Stimulated activated CD4-positive, alpha-beta T cell treated with anti-CD3 and anti-CD28 coated beads, Interleukin-12 subunit alpha, Interleukin-12 subunit beta, amount 100 ng/mL, for 4 hours (primary cell): Measurements from ENCODE around the gene FIBIN.
"Not testable (repeated sequence)": the region's sequence is repeated elsewhere in the genome, so short reads cannot be mapped to it uniquely, and the experiment has no call there.

ENCODE experiments used
- DNase-seq: peaks from one replicate; pipeline ENCODE4 v3.0.0-alpha.2; 2020

Gene FIBIN

GRCh38 chr11:26993965-26994457, at the start of gene FIBIN:
Gene FIBIN, plus strand, starts transcription at chr11:26994112. Its CDS starts 415 bp downstream, at chr11:26994527.
- DNase-seq, result no peak

DNA sequence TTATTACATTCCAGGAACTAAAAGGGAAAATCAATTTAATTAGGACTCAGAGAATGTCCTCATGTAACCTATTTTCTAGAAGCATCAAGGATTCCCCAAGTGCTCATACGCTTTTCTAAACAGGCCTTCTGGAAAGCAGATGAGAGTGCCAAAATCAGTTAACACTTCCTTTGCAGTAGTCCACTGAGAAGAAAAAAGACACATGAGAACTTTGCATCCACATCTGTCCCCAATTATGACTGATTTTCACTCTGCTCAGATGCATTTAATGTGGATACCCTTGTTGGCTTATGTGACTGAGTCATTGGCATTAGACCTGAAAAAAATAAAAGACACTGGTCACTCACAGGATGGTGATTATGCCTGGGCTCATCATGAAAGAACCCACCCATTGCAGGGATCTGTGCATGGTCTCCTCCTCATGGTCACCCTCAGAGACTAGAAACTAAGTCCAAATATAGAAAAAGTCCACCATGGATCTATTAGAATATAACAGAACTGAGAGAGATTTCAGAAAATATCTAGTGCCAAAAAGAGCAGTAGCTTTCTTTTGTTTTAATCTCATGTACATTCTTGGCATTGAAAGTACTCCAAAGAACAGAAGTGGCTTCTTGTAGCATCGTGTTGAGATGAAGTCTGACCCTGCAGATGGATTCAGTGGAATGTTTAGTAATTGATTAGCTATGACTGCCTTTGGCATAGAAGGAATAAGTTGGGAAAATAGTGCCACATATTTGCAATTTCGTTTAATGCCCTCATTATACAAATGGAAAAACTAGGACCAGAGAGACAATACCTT, 48.8 kb upstream of the FIBIN start:
- DNase-seq, result no peak

GRCh38 chr11:26946257-26946716, 47.6 kb upstream of the FIBIN start:
- no peak for DNase-seq

GRCh38 chr11:26947379-26947844, 46.5 kb upstream of the FIBIN start:
- DNase-seq, result no peak

DNA sequence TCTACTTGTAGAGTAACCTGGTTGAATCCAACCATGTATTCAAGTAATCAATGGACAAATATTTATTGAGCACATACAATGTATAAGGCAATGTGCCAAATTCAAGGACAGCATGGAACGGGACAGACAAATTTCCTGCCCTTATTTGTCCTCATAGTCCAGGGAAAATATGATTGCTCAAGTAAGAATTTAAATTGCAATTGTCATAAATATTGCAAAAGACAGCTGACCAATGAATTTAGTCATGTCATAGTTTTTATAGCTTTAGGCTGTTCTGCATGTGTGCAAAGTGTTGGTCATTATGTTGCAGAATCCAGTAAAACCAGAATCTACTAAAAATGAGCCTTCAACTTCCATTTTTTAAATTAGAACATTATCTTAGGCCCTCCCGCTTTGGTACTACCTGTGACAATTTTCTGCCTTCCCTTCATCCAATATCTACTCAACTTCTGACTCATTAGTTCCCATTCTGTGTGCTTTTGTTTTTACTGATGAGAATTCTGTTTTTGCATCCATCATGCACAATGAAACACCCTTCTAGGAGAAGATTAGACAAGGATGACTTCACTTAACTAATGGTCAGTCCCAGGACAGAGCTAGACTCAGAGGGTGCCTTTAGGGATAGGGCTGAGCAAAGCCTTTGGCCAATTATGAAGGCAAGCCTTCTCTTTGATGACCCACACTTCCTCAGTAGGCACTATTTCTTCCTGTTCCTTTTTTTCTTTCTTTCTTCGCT, 45.8 kb upstream of the FIBIN start:
- no peak for DNase-seq

GRCh38 chr11:26948881-26949280, 45.0 kb upstream of the FIBIN start:
- no peak for DNase-seq

GRCh38 chr11:26949846-26950245, 44.1 kb upstream of the FIBIN start:
- DNase-seq, result no peak

DNA sequence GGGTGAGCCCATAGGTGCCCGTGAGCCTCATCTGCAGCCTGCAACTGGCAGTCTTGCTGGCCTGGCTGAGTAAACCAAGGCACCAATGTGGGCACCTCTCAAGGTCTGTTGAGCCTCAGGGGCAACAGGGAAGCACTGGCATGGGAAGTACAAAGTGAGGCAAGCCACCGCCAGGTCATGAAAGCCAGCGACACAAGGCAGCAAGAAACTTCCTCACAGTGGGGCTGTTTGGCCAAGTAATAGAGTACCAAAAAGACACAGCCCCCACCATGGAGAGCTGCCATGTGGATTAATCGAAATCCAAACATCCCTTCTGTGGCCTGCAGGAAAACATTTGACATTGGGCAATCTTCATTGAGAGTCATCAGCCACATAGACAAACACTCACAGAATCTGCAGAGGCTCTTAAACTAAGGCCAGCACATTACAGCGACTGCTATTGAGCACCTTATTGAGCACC, 43.6 kb upstream of the FIBIN start:
- DNase-seq, result no peak

- no peak for DNase-seq
These were observed 42.0 kb upstream of the FIBIN start for GRCh38 chr11:26951809-26952515.

GRCh38 chr11:26953770-26954392, 40.0 kb upstream of the FIBIN start:
- no peak for DNase-seq

- DNase-seq, result no peak
These were observed 35.8 kb upstream of the FIBIN start for GRCh38 chr11:26958005-26958701.

GRCh38 chr11:26958702-26959049, 35.2 kb upstream of the FIBIN start:
- no peak for DNase-seq

DNA sequence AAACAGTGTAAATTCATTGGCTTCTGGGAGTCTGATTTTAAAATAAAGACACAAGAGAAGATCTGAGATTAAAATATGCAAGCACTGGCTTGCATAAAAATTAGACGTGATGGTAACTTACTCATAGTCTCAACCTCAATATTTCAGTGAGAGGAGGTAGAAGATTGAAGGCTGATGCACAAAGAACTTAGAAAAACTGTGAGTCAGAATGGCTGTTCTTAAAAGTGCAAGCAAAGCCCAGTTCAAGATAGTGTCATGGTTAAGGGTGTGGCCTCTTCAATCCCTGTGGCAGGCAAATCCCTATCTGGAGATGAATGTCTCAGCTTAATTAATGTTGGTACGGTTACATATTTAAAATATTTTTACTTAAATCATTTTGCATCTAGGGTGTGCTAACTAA, 33.6 kb upstream of the FIBIN start:
- no peak for DNase-seq

- no peak for DNase-seq
These were observed 30.1 kb upstream of the FIBIN start for GRCh38 chr11:26963764-26964163.

GRCh38 chr11:26964339-26964738, 29.6 kb upstream of the FIBIN start:
- DNase-seq, result no peak

DNA sequence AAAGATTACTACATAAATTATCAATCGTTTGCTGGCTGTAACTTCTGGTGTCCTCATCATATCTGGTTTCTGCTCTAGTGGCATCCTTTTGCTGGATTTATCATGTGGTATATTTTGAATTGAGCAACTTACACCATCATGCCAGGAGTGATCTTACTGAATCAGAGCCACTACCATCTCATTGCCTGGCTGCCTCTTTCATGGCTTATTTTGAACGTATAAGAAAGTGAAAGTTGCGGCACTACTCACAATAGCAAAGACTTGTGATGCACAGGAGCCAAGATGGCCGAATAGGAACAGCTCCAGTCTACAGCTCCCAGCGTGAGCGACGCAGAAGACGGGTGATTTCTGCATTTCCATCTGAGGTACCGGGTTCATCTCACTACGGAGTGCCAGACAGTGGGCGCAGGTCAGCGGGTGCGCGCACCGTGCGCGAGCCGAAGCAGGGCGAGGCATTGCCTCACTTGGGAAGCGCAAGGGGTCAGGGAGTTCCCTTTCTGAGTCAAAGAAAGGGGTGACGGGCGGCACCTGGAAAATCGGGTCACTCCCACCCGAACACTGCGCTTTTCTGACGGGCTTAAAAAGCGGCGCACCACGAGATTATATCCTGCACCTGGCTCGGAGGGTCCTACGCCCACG, 28.9 kb upstream of the FIBIN start:
- DNase-seq, result not testable (repeated sequence)

- DNase-seq, result no peak
These were observed 22.0 kb upstream of the FIBIN start for GRCh38 chr11:26971961-26972360.

DNA sequence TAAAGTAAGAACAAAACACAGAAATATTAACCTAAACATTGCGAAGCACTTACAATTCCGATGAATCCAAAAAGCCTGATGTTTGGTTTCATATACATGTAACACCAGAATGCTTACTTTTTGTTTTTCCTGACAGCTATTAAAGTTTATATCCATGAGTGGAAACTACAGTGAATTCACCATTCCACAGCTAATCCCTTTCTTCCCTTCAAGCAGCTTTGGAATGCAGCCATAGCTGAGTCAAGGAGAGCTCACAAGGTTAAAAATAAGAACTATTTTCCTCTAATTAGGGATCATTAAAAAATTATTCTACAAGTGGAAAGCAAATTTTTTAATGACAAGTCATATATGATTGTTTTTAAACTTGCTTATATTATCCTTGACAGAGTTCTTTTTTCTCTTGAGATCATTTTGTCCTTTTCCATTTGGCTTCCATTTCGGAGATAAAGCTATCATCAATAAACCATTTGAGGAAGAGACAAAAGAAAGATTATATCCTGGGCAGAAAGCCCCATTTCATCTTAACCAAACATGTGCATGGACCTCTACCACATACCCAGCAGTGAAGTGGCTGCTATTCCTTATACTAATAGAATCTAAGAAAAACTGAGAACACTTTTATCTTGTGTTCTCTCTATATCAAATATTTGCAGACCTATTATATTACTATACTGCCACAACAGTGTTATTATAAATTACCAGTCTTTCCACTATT, 19.7 kb upstream of the FIBIN start:
- no peak for DNase-seq

- DNase-seq, result no peak
These were observed 18.9 kb upstream of the FIBIN start for GRCh38 chr11:26974996-26975395.

- no peak for DNase-seq
These were observed 17.5 kb upstream of the FIBIN start for GRCh38 chr11:26976389-26976788.

- DNase-seq, result not testable (repeated sequence)
These were observed 16.7 kb upstream of the FIBIN start for GRCh38 chr11:26977209-26977608.
